Fibroblast of villous mesenchyme (primary cell): ENCODE results near the gene ABI3. TPM values are rescaled to one million over a fixed set of nuclear protein-coding genes. Genes with fewer than 3 reads are reported as not detected.
"Not testable (repeated sequence)": the region's sequence is repeated elsewhere in the genome, so short reads cannot be mapped to it uniquely, and the experiment has no call there.

Experiments
- DNase-seq: peaks from one replicate; pipeline ENCODE4 v3.0.0-alpha.2; 2010; ENCODE audit warnings: low read depth
- H3K4me3 ChIP-seq: 2 replicates; pipeline ENCODE4 v1.5.1; 2011; ENCODE audit warnings: low read depth, mild to moderate bottlenecking, low read length
- CTCF ChIP-seq: IDR thresholded peaks from 2 replicates; pipeline ENCODE4 v1.5.1; 2012; ENCODE audit warnings: low read depth, mild to moderate bottlenecking, low read length; ENCODE audit not compliant: insufficient read depth
- total RNA-seq: library from RNA; depleted of rRNA; stranded (reverse); fragments of >200 nt; gene quantifications from 2 replicates; pipeline ENCODE4 v1.2.3, GENCODE V29; 2012

Gene ABI3
- total RNA-seq, 1 donor, result 1.7 TPM

GRCh38 chr17:49252148-49252695 is 41.7 kb downstream of the ABI3 start:
- DNase-seq, result peak; percentile 74
- no peak for TF ChIP-seq CTCF
- no peak overlapping the region for H3K4me3 ChIP-seq

GRCh38 chr17:49254066-49254465 is 43.6 kb downstream of the ABI3 start:
- DNase-seq, result no peak
- TF ChIP-seq CTCF, result no peak
- H3K4me3 ChIP-seq, result no peak overlapping the region

GRCh38 chr17:49255125-49255524 is 44.6 kb downstream of the ABI3 start:
- no peak for TF ChIP-seq CTCF
- DNase-seq, result no peak
- no peak overlapping the region for H3K4me3 ChIP-seq

GRCh38 chr17:49258394-49258793 is 47.9 kb downstream of the ABI3 start:
- no peak for TF ChIP-seq CTCF
- H3K4me3 ChIP-seq, result no peak overlapping the region
- DNase-seq, result no peak

GRCh38 chr17:49259663-49260010 is 49.1 kb downstream of the ABI3 start:
- no peak for DNase-seq
- peak overlapping the region; percentile 58 for H3K4me3 ChIP-seq
- TF ChIP-seq CTCF, result no peak

- peak; percentile 42 for DNase-seq
- TF ChIP-seq CTCF, result no peak
- peak overlapping the region; percentile 58 for H3K4me3 ChIP-seq
These were observed 49.7 kb downstream of the ABI3 start for GRCh38 chr17:49260011-49260816.

GRCh38 chr17:49260817-49261291 is 50.3 kb downstream of the ABI3 start:
- peak overlapping the region; percentile 58 for H3K4me3 ChIP-seq
- DNase-seq, result peak; percentile 91
- no peak for TF ChIP-seq CTCF

GRCh38 chr17:49261540-49261939 is 51.0 kb downstream of the ABI3 start:
- DNase-seq, H3K4me3 ChIP-seq: not testable (repeated sequence)
